PC-9 (cell line): Measurements from ENCODE around the gene PCBP2. TPM values are rescaled to one million over a fixed set of nuclear protein-coding genes. Genes with fewer than 3 reads are reported as not detected.

Experiments
- BruUV-seq: library from RNA; stranded (reverse); fragments of 400-500 nt; replicated peaks from 2 replicates; lab custom pipeline; 2021; lab: Mats Ljungman, UMichigan
- CTCF ChIA-PET: fragments of 300-600 bp; sonication (Branson Sonifier 250); formaldehyde crosslinking; loops from one replicate; lab custom pipeline; 2022; ENCODE audit warnings: antibody characterized with exemption; lab: Charles Lee
- POLR2A ChIA-PET: fragments of 300-600 bp; sonication (Branson Sonifier 250); formaldehyde crosslinking; loops from one replicate; lab custom pipeline; 2022; ENCODE audit warnings: antibody characterized with exemption; ENCODE audit not compliant: unreplicated experiment; lab: Charles Lee
- DNase-seq, 2 experiments: peaks; one replicate each; pipeline versions ENCODE4 v3.0.0 to v3.0.0-alpha.2; 2015 to 2022; ENCODE audit warnings: mixed read lengths in 1 of 2
- H2AFZ ChIP-seq: fragments of 200-600 bp; sonication (generic); 2 replicates; pipeline ENCODE4 v1.8.1; 2017; ENCODE audit warnings: antibody characterized with exemption
- H3F3A ChIP-seq: fragments of 200-600 bp; sonication (generic); 2 replicates; pipeline ENCODE4 v1.8.1; 2017; ENCODE audit warnings: antibody characterized with exemption, mild to moderate bottlenecking, low read depth; ENCODE audit not compliant: insufficient read depth
- H3K27ac ChIP-seq: fragments of 200-600 bp; sonication (generic); 2 replicates; pipeline ENCODE4 v1.6.1; 2016; ENCODE audit warnings: mixed run types
- H3K27me3 ChIP-seq: fragments of 200-600 bp; sonication (generic); 2 replicates; pipeline ENCODE4 v1.6.1; 2016; ENCODE audit warnings: low read depth, mixed run types; ENCODE audit not compliant: insufficient read depth
- H3K36me3 ChIP-seq: fragments of 200-600 bp; sonication (generic); 2 replicates; pipeline ENCODE4 v1.6.1; 2016; ENCODE audit warnings: low read depth, mixed run types
- H3K4me1 ChIP-seq: fragments of 200-600 bp; sonication (generic); replicated peaks from 2 replicates; pipeline ENCODE4 v1.6.1; 2016; ENCODE audit warnings: mixed run types; ENCODE audit not compliant: insufficient read depth
- H3K4me2 ChIP-seq: fragments of 200-600 bp; sonication (generic); 2 replicates; pipeline ENCODE4 v1.6.1; 2017; ENCODE audit warnings: mixed run types
- H3K4me3 ChIP-seq: fragments of 200-600 bp; sonication (generic); 2 replicates; pipeline ENCODE4 v1.6.1; 2016; ENCODE audit warnings: mixed run types
- H3K79me2 ChIP-seq: fragments of 200-600 bp; sonication (generic); 2 replicates; pipeline ENCODE4 v1.6.1; 2017; ENCODE audit warnings: low read depth, mixed run types
- H3K9me2 ChIP-seq: fragments of 200-600 bp; sonication (generic); 2 replicates; pipeline ENCODE4 v1.8.1; 2017; ENCODE audit warnings: mild to moderate bottlenecking; ENCODE audit not compliant: insufficient read depth
- H3K9me3 ChIP-seq: fragments of 200-600 bp; sonication (generic); 2 replicates; pipeline ENCODE4 v1.8.1; 2016; ENCODE audit warnings: low read depth; ENCODE audit not compliant: insufficient read depth
- H4K20me1 ChIP-seq: fragments of 200-600 bp; sonication (generic); 2 replicates; pipeline ENCODE4 v1.8.1; 2017; ENCODE audit not compliant: insufficient read depth
- EZH2 ChIP-seq: fragments of 200-600 bp; sonication (generic); IDR thresholded peaks from 2 replicates; pipeline ENCODE4 v1.8.0; 2017; ENCODE audit warnings: antibody characterized with exemption, low read depth
- intact Hi-C: fragments of 100-400 bp; cut with micrococcal nuclease; formaldehyde crosslinking; loops from one replicate; pipeline ENCODE4 v1.10.0; 2022; ENCODE audit not compliant: unreplicated experiment
- total RNA-seq: library from RNA; stranded (reverse); gene quantifications from 2 replicates; pipeline ENCODE4 v1.2.3, GENCODE V29; 2021
- TF ChIP-seq, protein P1 (sequence below): fragments of 200-600 bp; sonication (generic); conservative IDR thresholded peaks from 2 replicates; pipeline ENCODE4 v1.6.1; 2017; ENCODE audit warnings: mixed run types, antibody characterized with exemption, mild to moderate bottlenecking, moderate library complexity

PCBP2 gene
- total RNA-seq, 1 experiment from 2014 or later, result 833 TPM

DNA sequence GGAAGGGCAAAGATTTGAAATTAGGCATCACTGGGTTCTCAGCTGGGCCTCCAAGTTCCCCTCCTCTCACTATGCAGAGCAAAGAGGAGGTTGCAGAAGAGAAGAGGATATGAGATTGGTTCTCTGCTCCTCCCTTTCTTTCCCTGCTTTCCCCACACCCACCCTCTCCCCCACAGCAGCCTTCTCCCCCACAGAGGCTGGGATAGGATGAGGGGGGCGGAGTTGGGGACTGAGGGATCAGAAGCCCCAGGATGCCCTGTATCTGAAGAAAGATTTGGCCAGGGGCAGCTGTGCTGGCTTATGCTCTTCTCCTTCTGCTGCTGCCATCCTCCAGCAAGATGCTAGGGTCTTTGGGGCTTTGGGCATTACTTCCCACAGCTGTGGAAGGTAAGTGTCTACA, 28.3 kb upstream of the PCBP2 start, which contains the start of gene AMHR2:
Gene AMHR2, plus strand, starts transcription at position 259 of the 400 bp plus-strand sequence. Its CDS starts 80 bp downstream, at position 339.
- no peak within 1 kb of the TSS for H3K4me3 ChIP-seq
- no peaks in the 10 kb centered on the region for H3K9me2 ChIP-seq
- DNase-seq, result no peak
- H3K4me1 ChIP-seq, result peaks cover 39% of the 10 kb centered on the region
- no peaks in the 10 kb centered on the region for H3K36me3 ChIP-seq
- intact Hi-C loops, result loop anchor here (5.0 kb wide), 1 partner anchor 41 kb away; the partner anchor contains the start of gene SP1
- no peaks in the 10 kb centered on the region for H3K79me2 ChIP-seq
- POLR2A ChIA-PET, result no interaction called here
- TF ChIP-seq EZH2, result no peak
- TF ChIP-seq, protein P1, sequence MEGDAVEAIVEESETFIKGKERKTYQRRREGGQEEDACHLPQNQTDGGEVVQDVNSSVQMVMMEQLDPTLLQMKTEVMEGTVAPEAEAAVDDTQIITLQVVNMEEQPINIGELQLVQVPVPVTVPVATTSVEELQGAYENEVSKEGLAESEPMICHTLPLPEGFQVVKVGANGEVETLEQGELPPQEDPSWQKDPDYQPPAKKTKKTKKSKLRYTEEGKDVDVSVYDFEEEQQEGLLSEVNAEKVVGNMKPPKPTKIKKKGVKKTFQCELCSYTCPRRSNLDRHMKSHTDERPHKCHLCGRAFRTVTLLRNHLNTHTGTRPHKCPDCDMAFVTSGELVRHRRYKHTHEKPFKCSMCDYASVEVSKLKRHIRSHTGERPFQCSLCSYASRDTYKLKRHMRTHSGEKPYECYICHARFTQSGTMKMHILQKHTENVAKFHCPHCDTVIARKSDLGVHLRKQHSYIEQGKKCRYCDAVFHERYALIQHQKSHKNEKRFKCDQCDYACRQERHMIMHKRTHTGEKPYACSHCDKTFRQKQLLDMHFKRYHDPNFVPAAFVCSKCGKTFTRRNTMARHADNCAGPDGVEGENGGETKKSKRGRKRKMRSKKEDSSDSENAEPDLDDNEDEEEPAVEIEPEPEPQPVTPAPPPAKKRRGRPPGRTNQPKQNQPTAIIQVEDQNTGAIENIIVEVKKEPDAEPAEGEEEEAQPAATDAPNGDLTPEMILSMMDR, result no peak
- peaks cover 35% of the 10 kb centered on the region for H3F3A ChIP-seq
- no peaks in the 10 kb centered on the region for H3K27me3 ChIP-seq
- H3K4me2 ChIP-seq, result no peak within 1 kb of the TSS
- no TSS peak for BruUV-seq
- H2AFZ ChIP-seq, result no peak within 1 kb of the TSS
- H3K9me3 ChIP-seq, result no peaks in the 10 kb centered on the region
- CTCF ChIA-PET, result no interaction called here
- H4K20me1 ChIP-seq, result no peaks in the 10 kb centered on the region
- no peak within 1 kb of the TSS for H3K27ac ChIP-seq

DNA sequence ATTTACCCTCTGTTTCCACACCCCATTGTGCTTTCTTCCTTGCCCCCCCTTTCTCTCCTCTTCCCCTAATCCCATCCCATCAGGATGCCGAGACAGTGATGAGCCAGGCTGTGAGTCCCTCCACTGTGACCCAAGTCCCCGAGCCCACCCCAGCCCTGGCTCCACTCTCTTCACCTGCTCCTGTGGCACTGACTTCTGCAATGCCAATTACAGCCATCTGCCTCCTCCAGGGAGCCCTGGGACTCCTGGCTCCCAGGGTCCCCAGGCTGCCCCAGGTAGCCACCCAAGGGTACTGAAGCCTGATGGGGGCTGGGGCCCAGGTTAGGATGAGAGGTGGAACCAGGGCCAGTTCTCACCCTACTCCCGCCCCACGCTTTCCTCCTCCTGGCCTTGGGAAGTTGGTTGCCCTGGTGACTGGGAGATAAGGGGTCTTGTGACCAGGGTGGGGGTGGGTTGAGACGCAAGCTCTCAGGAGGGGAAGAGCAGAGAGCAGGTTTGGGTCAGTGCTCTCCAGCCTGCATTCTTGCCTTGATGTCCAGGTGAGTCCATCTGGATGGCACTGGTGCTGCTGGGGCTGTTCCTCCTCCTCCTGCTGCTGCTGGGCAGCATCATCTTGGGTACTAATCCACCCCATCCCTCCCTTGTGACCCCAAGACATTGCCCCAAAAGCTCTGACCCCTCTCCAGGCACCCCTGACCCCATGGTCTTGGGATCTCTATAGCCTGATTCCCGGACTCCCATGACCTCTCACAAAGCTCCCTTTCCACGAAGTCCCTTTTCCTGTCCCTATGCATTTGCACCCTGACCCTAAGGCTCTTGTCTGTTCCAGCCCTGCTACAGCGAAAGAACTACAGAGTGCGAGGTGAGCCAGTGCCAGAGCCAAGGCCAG, 27.0 kb upstream of the PCBP2 start:
- Histone ChIP-seq H3K9me3 (no peaks in the 10 kb centered on the region), H3K36me3 (no peaks in the 10 kb centered on the region), H3K79me2 (no peaks in the 10 kb centered on the region), H4K20me1 (no peaks in the 10 kb centered on the region), H3F3A (peaks cover 36% of the 10 kb centered on the region), H3K4me2 (no peak overlapping the region), H3K4me3 (no peak overlapping the region), H3K27me3 (no peaks in the 10 kb centered on the region), H3K9me2 (no peaks in the 10 kb centered on the region), H2AFZ (no peak overlapping the region), H3K4me1 (peaks cover 41% of the 10 kb centered on the region), H3K27ac (no peak overlapping the region)
- POLR2A ChIA-PET, result no interaction called here
- no peak for DNase-seq
- intact Hi-C loops, result loop anchor here (5.0 kb wide), 1 partner anchor 43 kb away; the partner anchor contains the start of gene SP1
- TF ChIP-seq EZH2, result no peak
- TF ChIP-seq, protein P1, result no peak
- BruUV-seq, result no TSS peak
- CTCF ChIA-PET, result no interaction called here

DNA sequence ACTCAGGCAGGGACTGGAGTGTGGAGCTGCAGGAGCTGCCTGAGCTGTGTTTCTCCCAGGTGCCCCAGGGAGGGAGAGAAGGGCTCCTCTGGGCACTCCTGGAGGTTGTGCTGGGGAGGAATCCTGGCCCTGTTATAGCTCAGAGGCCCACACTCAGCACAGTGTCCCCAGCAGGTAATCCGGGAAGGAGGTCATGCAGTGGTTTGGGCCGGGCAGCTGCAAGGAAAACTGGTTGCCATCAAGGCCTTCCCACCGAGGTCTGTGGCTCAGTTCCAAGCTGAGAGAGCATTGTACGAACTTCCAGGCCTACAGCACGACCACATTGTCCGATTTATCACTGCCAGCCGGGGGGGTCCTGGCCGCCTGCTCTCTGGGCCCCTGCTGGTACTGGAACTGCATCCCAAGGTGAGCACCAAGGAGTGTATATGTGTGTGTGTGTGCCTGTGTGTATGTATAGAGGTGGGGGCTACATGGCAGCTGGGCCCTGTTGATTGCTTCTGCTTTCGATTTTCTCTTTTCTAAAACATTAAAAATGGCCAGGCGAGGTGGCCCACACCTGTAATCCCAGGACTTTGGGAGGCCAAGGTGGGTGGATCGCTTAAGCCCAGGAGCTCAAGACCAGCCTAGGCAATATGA, 26.3 kb upstream of the PCBP2 start:
- no peak overlapping the region for H3K4me2 ChIP-seq

More for the DNA sequence above, 26.3 kb upstream of the PCBP2 start:
- Histone ChIP-seq H3K79me2 (no peaks in the 10 kb centered on the region), H3K27ac (no peak overlapping the region), H3K36me3 (no peaks in the 10 kb centered on the region), H2AFZ (no peak overlapping the region), H3K4me1 (peaks cover 35% of the 10 kb centered on the region), H3K4me3 (no peak overlapping the region), H4K20me1 (no peaks in the 10 kb centered on the region), H3K9me2 (no peaks in the 10 kb centered on the region), H3K9me3 (no peaks in the 10 kb centered on the region), H3K27me3 (no peaks in the 10 kb centered on the region), H3F3A (peaks cover 31% of the 10 kb centered on the region)
- TF ChIP-seq, protein P1, result no peak
- no peak for TF ChIP-seq EZH2
- DNase-seq, result no peak
- intact Hi-C loops, result no loop called here
- BruUV-seq, result no TSS peak
- ChIA-PET POLR2A (no interaction called here), CTCF (no interaction called here)
